H1 (cell line): ENCODE measurements around the gene CPLANE2. TPM values are rescaled to one million over a fixed set of nuclear protein-coding genes. Genes with fewer than 3 reads are reported as not detected.

Experiments used
- ATF2 ChIP-seq: IDR thresholded peaks from 2 replicates; pipeline ENCODE4 v1.6.1; 2012; ENCODE audit warnings: low read length, inconsistent platforms
- BRCA1 ChIP-seq: IDR thresholded peaks from 2 replicates; pipeline ENCODE4 v1.6.1; 2012; ENCODE audit warnings: low read depth, low read length, improper control_type of control experiment
- CTCF ChIP-seq, 3 experiments: IDR thresholded peaks; 1 replicate in 2 of 3; 2 replicates in 1 of 3; pipeline versions ENCODE4 v1.5.1 to v1.6.1; 2011; ENCODE audit warnings: low read length in 3 of 3, mild to moderate bottlenecking in 3 of 3, inconsistent platforms in 2 of 3, low read depth in 1 of 3, moderate library complexity in 1 of 3; ENCODE audit not compliant: insufficient read depth in 1 of 3; ENCODE audit errors: control extremely low read depth in 1 of 3
- HDAC6 ChIP-seq: IDR thresholded peaks from one replicate; pipeline ENCODE4 v1.7.1; 2012; ENCODE audit warnings: low read depth, mild to moderate bottlenecking, inconsistent platforms, low read length, moderate library complexity
- RNF2 ChIP-seq: fragments of 200-900, 300-1000 bp; sonication (generic); IDR thresholded peaks from 2 replicates; pipeline ENCODE4 v1.7.1; 2016; ENCODE audit warnings: borderline replicate concordance, low read depth, mild to moderate bottlenecking, antibody characterized with exemption, low read length; ENCODE audit not compliant: poor library complexity, severe bottlenecking; ENCODE audit errors: missing control alignments
- SIN3A ChIP-seq, 2 experiments: IDR thresholded peaks in 1 of 2; conservative IDR thresholded peaks in 1 of 2; 2 replicates each; pipeline ENCODE4 v1.6.1; 2011 to 2012; ENCODE audit warnings: low read length in 2 of 2, improper control_type of control experiment in 1 of 2, low read depth in 1 of 2, mild to moderate bottlenecking in 1 of 2
- polyA plus RNA-seq, 7 experiments: library from polyadenylated mRNA; depleted of rRNA in 3 of 7; stranded (reverse) in 5 of 7; unstranded in 2 of 7; fragments of >200 nt in 5 of 7; fragments of 200-250 nt in 2 of 7; gene quantifications; 1 replicate in 5 of 7; 2 replicates in 1 of 7; 4 replicates in 1 of 7; pipeline versions ENCODE4 v1.2.1 to v1.2.3, GENCODE V29; 2011 to 2013; ENCODE audit warnings: missing spikeins in 2 of 7, mixed read lengths in 2 of 7
- total RNA-seq: library from RNA; stranded (reverse); fragmentation: NEBNext Ultra II Directional; extraction: Animal tissue kit (Norgen Biotek cat#: 25700); gene quantifications from 2 replicates; pipeline ENCODE4 v1.2.1, GENCODE V29; 2021

CPLANE2 gene
- total and polyA plus RNA-seq, 2 of the 8 experiments (the other 6 are each of a cell fraction or from before 2014, with no cell fraction given), result 2.3 to 2.5 TPM

- TF ChIP-seq ATF2, result no peak
- TF ChIP-seq HDAC6, result no peak
- TF ChIP-seq CTCF (IDR thresholded peaks at IDR 0.05; ENCODE audit: control extremely low read depth in 1 of 3, insufficient read depth in 1 of 3, low read depth in 1 of 3, low read length in 3 of 3), result no peak
- TF ChIP-seq BRCA1, result no peak
- TF ChIP-seq RNF2, result no peak
- TF ChIP-seq SIN3A (conservative IDR thresholded peaks at IDR 0.05 in 1 of 2, IDR thresholded peaks at IDR 0.05 in 1 of 2; ENCODE audit: low read depth in 1 of 2, low read length in 2 of 2), result no peak
Observed at GRCh38 chr1:16276302-16277030, 39.5 kb upstream of the CPLANE2 start (continued).
